ENCODE results near the gene GIMAP2. TPM values are rescaled to one million over a fixed set of nuclear protein-coding genes. Genes with fewer than 3 reads are reported as not detected.

GIMAP2 gene
- total and polyA plus RNA-seq, 2 of the 4 experiments (the other 2 are of a cell fraction) = under 0.01 TPM; not detected in 1

- no peak for TF ChIP-seq POLR2A (IDR thresholded peaks at IDR 0.05; ENCODE audit: low read depth, low read length)
- no peak for TF ChIP-seq MXI1 (IDR thresholded peaks at IDR 0.05; ENCODE audit: borderline replicate concordance, low read depth, low read length)
- no peak for TF ChIP-seq RFX5 (IDR thresholded peaks at IDR 0.05; ENCODE audit: low read depth, low read length)
- TF ChIP-seq USF2 (IDR thresholded peaks at IDR 0.05; ENCODE audit: low read depth, low read length) = no peak
- TF ChIP-seq MAZ (IDR thresholded peaks at IDR 0.05; ENCODE audit: borderline replicate concordance, low read depth, low read length) = no peak
- TF ChIP-seq RCOR1 (IDR thresholded peaks at IDR 0.05; ENCODE audit: insufficient replicate concordance, low read length) = no peak
- TF ChIP-seq CEBPB (IDR thresholded peaks at IDR 0.05; ENCODE audit: low read depth, low read length) = no peak
- no peak for TF ChIP-seq MAFK (IDR thresholded peaks at IDR 0.05; ENCODE audit: low read depth, low read length)
- no peak for TF ChIP-seq CTCF (conservative IDR thresholded peaks at IDR 0.05; ENCODE audit: low read depth, low read length)
- TF ChIP-seq RAD21 (IDR thresholded peaks at IDR 0.05; ENCODE audit: low read length) = no peak
- TF ChIP-seq CHD1 (IDR thresholded peaks at IDR 0.05; ENCODE audit: low read depth, low read length) = no peak
- Histone ChIP-seq H2BK120ac (ENCODE audit: low read depth, low read length) (no peak overlapping the region), H3K4me3 (ENCODE audit: insufficient read depth, low read depth, low read length) (no peak overlapping the region), H3K56ac (ENCODE audit: extremely low read depth, insufficient read depth, low read length) (no peak overlapping the region), H3K9me1 (ENCODE audit: insufficient read depth, low read length) (no peaks in the 10 kb centered on the region), H3K79me1 (ENCODE audit: low read depth in 1 of 2, low read length in 2 of 2) (no peaks in the 10 kb centered on the region), H3K4ac (ENCODE audit: low read depth, low read length) (no peak overlapping the region), H3K14ac (replicated peaks; ENCODE audit: low read depth, low read length) (no peak overlapping the region), H2AFZ (replicated peaks; ENCODE audit: low read length, poor library complexity) (no peak overlapping the region), H4K20me1 (ENCODE audit: insufficient read depth, low read length) (no peaks in the 10 kb centered on the region), H2BK15ac (ENCODE audit: low read depth, low read length) (no peak overlapping the region), H4K8ac (ENCODE audit: low read depth in 2 of 2, low read length in 2 of 2) (no peak overlapping the region), H3K4me2 (ENCODE audit: low read depth, low read length) (no peak overlapping the region), H3K4me1 (ENCODE audit: control insufficient read depth, insufficient read depth, low read length) (no peaks in the 10 kb centered on the region), H2AK5ac (ENCODE audit: low read depth, low read length) (no peak overlapping the region), H3K36me3 (ENCODE audit: control insufficient read depth, insufficient read depth, low read length) (no peaks in the 10 kb centered on the region), H4K5ac (ENCODE audit: low read depth, low read length) (no peak overlapping the region), H3K27ac (ENCODE audit: insufficient read depth, low read length) (no peak overlapping the region), H4K91ac (ENCODE audit: insufficient read depth, low read depth, low read length) (no peak overlapping the region), H2BK5ac (ENCODE audit: low read depth, low read length, poor library complexity, severe bottlenecking) (no peak overlapping the region), H2BK20ac (ENCODE audit: low read depth, low read length) (no peak overlapping the region), H3K27me3 (ENCODE audit: control insufficient read depth, insufficient read depth, low read length) (no peaks in the 10 kb centered on the region), H3K9me3 (ENCODE audit: control insufficient read depth, insufficient read depth, low read length) (0 out of 2 replicates have a peak, but pooled peaks cover 1% of the 10 kb centered on the region), H3K9ac (ENCODE audit: low read depth, low read length) (no peak overlapping the region), H3K23ac (ENCODE audit: low read depth, low read length) (no peak overlapping the region), H3K18ac (ENCODE audit: low read depth, low read length) (no peak overlapping the region), H2AK9ac (replicated peaks; ENCODE audit: low read depth, low read length, poor library complexity) (no peak overlapping the region)
- ChIA-PET CTCF (no interaction called here), POLR2A (ENCODE audit: unreplicated experiment) (no interaction called here)
- dilution Hi-C loops (cut with HindIII; ENCODE audit: low sequenced_read_pairs, unreplicated experiment) = no loop called here
- intact Hi-C loops (cut with micrococcal nuclease) = no loop called here
- no TSS peak for BruUV-seq (replicated peaks)
- no peak for ATAC-seq (ENCODE audit: low read depth)
- no CpG with 5 or more reads among the region's 3 CpGs for WGBS, 2 experiments (ENCODE audit: extremely low coverage in 2 of 2, insufficient read length in 1 of 2)
- no peak for DNase-seq
- in situ Hi-C loops (cut with MboI; ENCODE audit: low sequenced_read_pairs) = no loop called here
Measured at GRCh38 chr7:150649080-150649385, 36.5 kb upstream of the GIMAP2 start.
